GM12874 (cell line): ENCODE results near the gene ANK3.

ENCODE experiments used
- CTCF ChIP-seq: IDR thresholded peaks from 2 replicates; pipeline ENCODE4 v1.5.1; 2011; ENCODE audit warnings: low read depth, mild to moderate bottlenecking, control low read depth, low read length, moderate library complexity; ENCODE audit not compliant: insufficient read depth

ANK3 gene

GRCh38 chr10:60377042-60377352 lies 12.7 kb downstream of the ANK3 start:
- TF ChIP-seq CTCF = no peak

GRCh38 chr10:60376221-60377041 lies 13.2 kb downstream of the ANK3 start:
- no peak for TF ChIP-seq CTCF

GRCh38 chr10:60375293-60376004 lies 14.2 kb downstream of the ANK3 start:
- TF ChIP-seq CTCF = no peak

GRCh38 chr10:60374836-60375235 lies 14.8 kb downstream of the ANK3 start:
- no peak for TF ChIP-seq CTCF

GRCh38 chr10:60372436-60372835 lies 17.2 kb downstream of the ANK3 start:
- no peak for TF ChIP-seq CTCF

- no peak for TF ChIP-seq CTCF
Measured at GRCh38 chr10:60369547-60369930, 20.1 kb downstream of the ANK3 start.

- TF ChIP-seq CTCF = no peak
Measured at GRCh38 chr10:60368875-60369546, 20.7 kb downstream of the ANK3 start.
